KMS-11 (cell line): ENCODE results near the gene DNAJC13.

ENCODE experiments used
- H2AFZ ChIP-seq: fragments of 200-600 bp; sonication (generic); 2 replicates; pipeline ENCODE4 v1.6.1; 2016; ENCODE audit warnings: antibody characterized with exemption, mixed run types, low read depth
- H3K27ac ChIP-seq: fragments of 200-600 bp; sonication (generic); 2 replicates; pipeline ENCODE4 v1.6.1; 2016; ENCODE audit warnings: mild to moderate bottlenecking, mixed run types
- H3K27me3 ChIP-seq: fragments of 200-600 bp; sonication (generic); 2 replicates; pipeline ENCODE4 v1.6.1; 2017; ENCODE audit warnings: mild to moderate bottlenecking, low read depth, mixed run types, moderate library complexity; ENCODE audit not compliant: insufficient read depth
- H3K36me3 ChIP-seq: fragments of 200-600 bp; sonication (generic); 2 replicates; pipeline ENCODE4 v1.6.1; 2017; ENCODE audit warnings: mild to moderate bottlenecking, mixed run types; ENCODE audit not compliant: insufficient read depth
- H3K4me1 ChIP-seq: fragments of 200-600 bp; sonication (generic); 2 replicates; pipeline ENCODE4 v1.6.1; 2016; ENCODE audit warnings: mild to moderate bottlenecking, low read depth, mixed run types; ENCODE audit not compliant: poor library complexity, severe bottlenecking
- H3K4me2 ChIP-seq: fragments of 200-600 bp; sonication (generic); 2 replicates; pipeline ENCODE4 v1.7.0; 2016; ENCODE audit warnings: mild to moderate bottlenecking, mixed run types
- H3K4me3 ChIP-seq: fragments of 200-600 bp; sonication (generic); IDR thresholded peaks from 2 replicates; pipeline ENCODE4 v1.6.1; 2017; ENCODE audit warnings: low read depth, low read length, mixed read lengths; ENCODE audit not compliant: insufficient read depth
- H3K79me2 ChIP-seq: fragments of 200-600 bp; sonication (generic); 2 replicates; pipeline ENCODE4 v1.6.1; 2016; ENCODE audit warnings: low read depth, mixed run types; ENCODE audit not compliant: insufficient read depth
- H3K9ac ChIP-seq: fragments of 200-600 bp; sonication (generic); 2 replicates; pipeline ENCODE4 v1.6.1; 2016; ENCODE audit warnings: mild to moderate bottlenecking, mixed run types
- H4K20me1 ChIP-seq: fragments of 200-600 bp; sonication (generic); 2 replicates; pipeline ENCODE4 v1.6.1; 2016; ENCODE audit warnings: mild to moderate bottlenecking, mixed run types; ENCODE audit not compliant: insufficient read depth
- CTCF ChIP-seq: fragments of 200-600 bp; sonication (generic); conservative IDR thresholded peaks from 2 replicates; pipeline ENCODE4 v1.6.1; 2017; ENCODE audit warnings: low read depth, mild to moderate bottlenecking, antibody characterized with exemption, low read length, moderate library complexity, mixed read lengths

The DNAJC13 gene

GRCh38 chr3:132407025-132407424, 10.3 kb upstream of the DNAJC13 start:
- Histone ChIP-seq H2AFZ (no peak overlapping the region), H3K9ac (no peak overlapping the region), H3K4me1 (no peaks in the 10 kb centered on the region), H3K27me3 (no peaks in the 10 kb centered on the region), H3K79me2 (no peaks in the 10 kb centered on the region), H3K27ac (no peak overlapping the region), H3K36me3 (no peaks in the 10 kb centered on the region), H3K4me3 (no peak overlapping the region), H3K4me2 (no peak overlapping the region), H4K20me1 (no peaks in the 10 kb centered on the region)
- no peak for TF ChIP-seq CTCF

- Histone ChIP-seq H3K27me3 (no peaks in the 10 kb centered on the region), H3K36me3 (no peaks in the 10 kb centered on the region), H3K4me2 (no peak overlapping the region), H3K9ac (no peak overlapping the region), H3K4me3 (no peak overlapping the region), H3K4me1 (peaks cover 17% of the 10 kb centered on the region), H4K20me1 (no peaks in the 10 kb centered on the region), H3K79me2 (peaks cover 20% of the 10 kb centered on the region), H3K27ac (no peak overlapping the region), H2AFZ (no peak overlapping the region)
- TF ChIP-seq CTCF, result no peak
These were observed 2.5 kb upstream of the DNAJC13 start for GRCh38 chr3:132414841-132415240.

GRCh38 chr3:132416161-132416560, 1.1 kb upstream of the DNAJC13 start:
- Histone ChIP-seq H3K4me2 (peak overlapping the region; percentile 92; the same call in 1 of the 2 replicates), H3K4me3 (no peak overlapping the region), H3K4me1 (peaks cover 30% of the 10 kb centered on the region), H3K27me3 (no peaks in the 10 kb centered on the region), H3K36me3 (no peaks in the 10 kb centered on the region), H2AFZ (peak overlapping the region; percentile 97), H4K20me1 (no peaks in the 10 kb centered on the region), H3K79me2 (peaks cover 33% of the 10 kb centered on the region), H3K27ac (no peak overlapping the region), H3K9ac (no peak overlapping the region)
- no peak for TF ChIP-seq CTCF

- peaks cover 49% of the 10 kb centered on the region for H3K79me2 ChIP-seq
- H3K9ac ChIP-seq, result peak overlapping the region; percentile 73
- H3K4me2 ChIP-seq, result peak overlapping the region; percentile 98
- H4K20me1 ChIP-seq, result no peaks in the 10 kb centered on the region
- H3K27ac ChIP-seq, result peak overlapping the region; percentile 42
- peak overlapping the region; percentile 71 for H3K4me3 ChIP-seq
- H2AFZ ChIP-seq, result peak overlapping the region; percentile 97
- H3K4me1 ChIP-seq, result peaks cover 36% of the 10 kb centered on the region
- H3K36me3 ChIP-seq, result no peaks in the 10 kb centered on the region
- no peaks in the 10 kb centered on the region for H3K27me3 ChIP-seq
- TF ChIP-seq CTCF, result no peak
These were observed 551 bp downstream of the DNAJC13 start for GRCh38 chr3:132417695-132418411.
